Measurements from ENCODE around the gene TTLL5. TPM values are rescaled to one million over a fixed set of nuclear protein-coding genes. Genes with fewer than 3 reads are reported as not detected.

Gene TTLL5
- total RNA-seq, 2 experiments from 2014 or later: 28.9 to 43.4 TPM

- Mint-ChIP-seq H3K27me3 (no peaks in the 10 kb centered on the region), H3K4me1 (no peaks in the 10 kb centered on the region), H3K27ac (no peak overlapping the region), H3K4me3 (no peak overlapping the region), H3K9me3 (ENCODE audit: low read depth) (no peaks in the 10 kb centered on the region), H3K36me3 (peaks cover 21% of the 10 kb centered on the region)
- CTCF ChIA-PET: no interaction called here
- ATAC-seq (no peak), DNase-seq (no peak)
Observed at GRCh38 chr14:75771595-75771994, 110.5 kb downstream of the TTLL5 start.

GRCh38 chr14:75773046-75773445 is 112.0 kb downstream of the TTLL5 start:
- Mint-ChIP-seq H3K27me3 (no peaks in the 10 kb centered on the region), H3K27ac (no peak overlapping the region), H3K9me3 (ENCODE audit: low read depth) (no peaks in the 10 kb centered on the region), H3K4me3 (no peak overlapping the region), H3K36me3 (peaks cover 26% of the 10 kb centered on the region), H3K4me1 (no peaks in the 10 kb centered on the region)
- ATAC-seq (no peak), DNase-seq (no peak)
- CTCF ChIA-PET: no interaction called here

GRCh38 chr14:75781096-75781495 is 120.0 kb downstream of the TTLL5 start:
- H3K9me3 Mint-ChIP-seq (ENCODE audit: low read depth): no peaks in the 10 kb centered on the region
- H3K27ac Mint-ChIP-seq: no peak overlapping the region

GRCh38 chr14:75783184-75783583 is 122.1 kb downstream of the TTLL5 start:
- H3K27ac Mint-ChIP-seq: no peak overlapping the region
- ATAC-seq (no peak), DNase-seq (no peak)
- H3K9me3 Mint-ChIP-seq (ENCODE audit: low read depth): no peaks in the 10 kb centered on the region
- CTCF ChIA-PET: no interaction called here
- peaks cover 31% of the 10 kb centered on the region for H3K36me3 Mint-ChIP-seq
- H3K4me1 Mint-ChIP-seq: no peaks in the 10 kb centered on the region
- H3K27me3 Mint-ChIP-seq: no peaks in the 10 kb centered on the region
- no peak overlapping the region for H3K4me3 Mint-ChIP-seq

More at GRCh38 chr14:75781096-75781495, 120.0 kb downstream of the TTLL5 start:
- Mint-ChIP-seq H3K4me3 (no peak overlapping the region), H3K4me1 (no peaks in the 10 kb centered on the region), H3K36me3 (peaks cover 34% of the 10 kb centered on the region), H3K27me3 (no peaks in the 10 kb centered on the region)
- DNase-seq: no peak
- CTCF ChIA-PET: no interaction called here
- ATAC-seq: no peak

GRCh38 chr14:75783602-75784313 is 122.7 kb downstream of the TTLL5 start:
- Mint-ChIP-seq H3K4me1 (no peaks in the 10 kb centered on the region), H3K9me3 (ENCODE audit: low read depth) (no peaks in the 10 kb centered on the region), H3K36me3 (peaks cover 32% of the 10 kb centered on the region), H3K27ac (no peak overlapping the region), H3K27me3 (no peaks in the 10 kb centered on the region), H3K4me3 (no peak overlapping the region)
- ATAC-seq: no peak
- CTCF ChIA-PET: no interaction called here
- no peak for DNase-seq

- no peak for DNase-seq
- no peak overlapping the region for H3K4me3 Mint-ChIP-seq
- no peaks in the 10 kb centered on the region for H3K4me1 Mint-ChIP-seq
- H3K27ac Mint-ChIP-seq: no peak overlapping the region
- CTCF ChIA-PET: no interaction called here
- peaks cover 32% of the 10 kb centered on the region for H3K36me3 Mint-ChIP-seq
- no peaks in the 10 kb centered on the region for H3K27me3 Mint-ChIP-seq
- peaks cover 3% of the 10 kb centered on the region for H3K9me3 Mint-ChIP-seq (ENCODE audit: low read depth)
- ATAC-seq: no peak
Observed at GRCh38 chr14:75784314-75784686, 123.3 kb downstream of the TTLL5 start.

GRCh38 chr14:75793806-75794205 is 132.8 kb downstream of the TTLL5 start:
- ATAC-seq (no peak), DNase-seq (no peak)
- peaks cover 3% of the 10 kb centered on the region for H3K9me3 Mint-ChIP-seq (ENCODE audit: low read depth)
- no peak overlapping the region for H3K27ac Mint-ChIP-seq
- no peaks in the 10 kb centered on the region for H3K27me3 Mint-ChIP-seq
- H3K36me3 Mint-ChIP-seq: peaks cover 35% of the 10 kb centered on the region
- no peaks in the 10 kb centered on the region for H3K4me1 Mint-ChIP-seq
- H3K4me3 Mint-ChIP-seq: no peak overlapping the region
- CTCF ChIA-PET: interaction anchor here (0.9 to 1.8 kb wide), 4 partner anchors 9 to 188 kb away, joined by 3 to 4 read pairs (median 4); partner anchors contain the start of gene TGFB3

- no peaks in the 10 kb centered on the region for H3K9me3 Mint-ChIP-seq (ENCODE audit: low read depth)
- DNase-seq (no peak), ATAC-seq (no peak)
- CTCF ChIA-PET: interaction anchor here (0.9 to 1.3 kb wide), 2 partner anchors 8 to 9 kb away, joined by 3 read pairs; no protein-coding TSS in a partner anchor
- no peak overlapping the region for H3K4me3 Mint-ChIP-seq
- H3K36me3 Mint-ChIP-seq: peaks cover 43% of the 10 kb centered on the region
- no peaks in the 10 kb centered on the region for H3K27me3 Mint-ChIP-seq
- H3K27ac Mint-ChIP-seq: no peak overlapping the region
- no peaks in the 10 kb centered on the region for H3K4me1 Mint-ChIP-seq
Observed at GRCh38 chr14:75794615-75795038, 133.6 kb downstream of the TTLL5 start.

GRCh38 chr14:75800792-75801191 is 139.7 kb downstream of the TTLL5 start:
- DNase-seq (no peak), ATAC-seq (no peak)
- no peaks in the 10 kb centered on the region for H3K9me3 Mint-ChIP-seq (ENCODE audit: low read depth)
- H3K4me1 Mint-ChIP-seq: no peaks in the 10 kb centered on the region
- H3K27me3 Mint-ChIP-seq: no peaks in the 10 kb centered on the region
- H3K36me3 Mint-ChIP-seq: peaks cover 50% of the 10 kb centered on the region
- H3K27ac Mint-ChIP-seq: no peak overlapping the region
- H3K4me3 Mint-ChIP-seq: no peak overlapping the region
- CTCF ChIA-PET: interaction anchor here (0.6 to 1.0 kb wide), 2 partner anchors 92 to 579 kb away, joined by 3 to 4 read pairs; no protein-coding TSS in a partner anchor

- ATAC-seq (no peak), DNase-seq (no peak)
- CTCF ChIA-PET: interaction anchor here (0.7 kb wide), 1 partner anchor 8 kb away, joined by 3 read pairs; no protein-coding TSS in a partner anchor
- H3K4me3 Mint-ChIP-seq: no peak overlapping the region
- no peaks in the 10 kb centered on the region for H3K9me3 Mint-ChIP-seq (ENCODE audit: low read depth)
- no peaks in the 10 kb centered on the region for H3K4me1 Mint-ChIP-seq
- peaks cover 34% of the 10 kb centered on the region for H3K36me3 Mint-ChIP-seq
- H3K27me3 Mint-ChIP-seq: no peaks in the 10 kb centered on the region
- no peak overlapping the region for H3K27ac Mint-ChIP-seq
Observed at GRCh38 chr14:75802486-75802885, 141.4 kb downstream of the TTLL5 start.

- ATAC-seq (no peak), DNase-seq (no peak)
- Mint-ChIP-seq H3K4me1 (no peaks in the 10 kb centered on the region), H3K36me3 (peaks cover 22% of the 10 kb centered on the region), H3K4me3 (no peak overlapping the region), H3K27ac (no peak overlapping the region), H3K9me3 (ENCODE audit: low read depth) (no peaks in the 10 kb centered on the region), H3K27me3 (no peaks in the 10 kb centered on the region)
- CTCF ChIA-PET: interaction anchor here (1.0 kb wide), 1 partner anchor 8 kb away, joined by 3 read pairs; no protein-coding TSS in a partner anchor
Observed at GRCh38 chr14:75803765-75804164, 142.7 kb downstream of the TTLL5 start.

- no peaks in the 10 kb centered on the region for H3K9me3 Mint-ChIP-seq (ENCODE audit: low read depth)
- no peak overlapping the region for H3K4me3 Mint-ChIP-seq
- no peaks in the 10 kb centered on the region for H3K27me3 Mint-ChIP-seq
- ATAC-seq: no peak
- DNase-seq: no peak
- H3K36me3 Mint-ChIP-seq: peaks cover 13% of the 10 kb centered on the region
- H3K4me1 Mint-ChIP-seq: no peaks in the 10 kb centered on the region
- H3K27ac Mint-ChIP-seq: no peak overlapping the region
- CTCF ChIA-PET: interaction anchor here (0.7 to 1.0 kb wide), 2 partner anchors 9 to 151 kb away, joined by 3 read pairs; no protein-coding TSS in a partner anchor
Observed at GRCh38 chr14:75804570-75805275, 143.7 kb downstream of the TTLL5 start.

GRCh38 chr14:75805646-75806045 is 144.6 kb downstream of the TTLL5 start:
- no peak for ATAC-seq
- Mint-ChIP-seq H3K36me3 (peaks cover 4% of the 10 kb centered on the region), H3K4me3 (no peak overlapping the region), H3K27ac (no peak overlapping the region), H3K9me3 (ENCODE audit: low read depth) (no peaks in the 10 kb centered on the region), H3K27me3 (no peaks in the 10 kb centered on the region), H3K4me1 (no peaks in the 10 kb centered on the region)
- CTCF ChIA-PET: no interaction called here
- no peak for DNase-seq

GRCh38 chr14:75806352-75806832 is 145.3 kb downstream of the TTLL5 start:
- CTCF ChIA-PET: no interaction called here
- no peaks in the 10 kb centered on the region for H3K4me1 Mint-ChIP-seq
- ATAC-seq: no peak

More at GRCh38 chr14:75806352-75806832, 145.3 kb downstream of the TTLL5 start:
- no peaks in the 10 kb centered on the region for H3K36me3 Mint-ChIP-seq
- H3K27me3 Mint-ChIP-seq: no peaks in the 10 kb centered on the region
- no peak for DNase-seq
- H3K4me3 Mint-ChIP-seq: no peak overlapping the region
- H3K27ac Mint-ChIP-seq: no peak overlapping the region
- no peaks in the 10 kb centered on the region for H3K9me3 Mint-ChIP-seq (ENCODE audit: low read depth)
